ENCODE measurements around the gene GAB1.

GAB1 gene

GRCh38 chr4:143359644-143360193 is 23.0 kb downstream of the GAB1 start:
- peak in 2 of 4 experiments; percentile 13 to 25 for DNase-seq

GRCh38 chr4:143360838-143361625 is 24.4 kb downstream of the GAB1 start:
- DNase-seq = no peak

GRCh38 chr4:143362349-143363046 is 25.8 kb downstream of the GAB1 start:
- no peak for DNase-seq

GRCh38 chr4:143363332-143363731 is 26.7 kb downstream of the GAB1 start:
- no peak for DNase-seq

GRCh38 chr4:143364063-143364462 is 27.4 kb downstream of the GAB1 start:
- no peak for DNase-seq

- DNase-seq = no peak
Observed at GRCh38 chr4:143367863-143368262, 31.2 kb downstream of the GAB1 start.

GRCh38 chr4:143369552-143369951 is 32.9 kb downstream of the GAB1 start:
- DNase-seq = peak; percentile 51 to 74 (median 66)

GRCh38 chr4:143372093-143372915 is 35.6 kb downstream of the GAB1 start:
- no peak for DNase-seq

- no peak for DNase-seq
Observed at GRCh38 chr4:143374255-143374654, 37.6 kb downstream of the GAB1 start.

GRCh38 chr4:143374771-143375170 is 38.1 kb downstream of the GAB1 start:
- no peak for DNase-seq

- peak; percentile 34 to 60 (median 48) for DNase-seq
Observed at GRCh38 chr4:143375326-143376073, 38.8 kb downstream of the GAB1 start.

GRCh38 chr4:143377611-143378099 is 41.0 kb downstream of the GAB1 start:
- peak; percentile 25 to 74 (median 52) for DNase-seq

GRCh38 chr4:143380629-143381028 is 44.0 kb downstream of the GAB1 start:
- no peak for DNase-seq

GRCh38 chr4:143381189-143382118 is 44.8 kb downstream of the GAB1 start:
- no peak for DNase-seq

GRCh38 chr4:143382596-143382995 is 45.9 kb downstream of the GAB1 start:
- no peak for DNase-seq

- DNase-seq = peak in 2 of 4 experiments; percentile 59 to 65
Observed at GRCh38 chr4:143383005-143383574, 46.4 kb downstream of the GAB1 start.

- no peak for DNase-seq
Observed at GRCh38 chr4:143384381-143384994, 47.8 kb downstream of the GAB1 start.

GRCh38 chr4:143386812-143387211 is 50.1 kb downstream of the GAB1 start:
- no peak for DNase-seq

- DNase-seq = peak in 1 of 4 experiments; percentile 18
Observed at GRCh38 chr4:143389579-143390195, 53.0 kb downstream of the GAB1 start.

All from suppressor macrophage (primary cell).